ENCODE data around the gene ATXN7L3. TPM values are rescaled to one million over a fixed set of nuclear protein-coding genes. Genes with fewer than 3 reads are reported as not detected.

ATXN7L3 gene
- total RNA-seq, 1 experiment from 2014 or later, result 86.7 TPM

DNA sequence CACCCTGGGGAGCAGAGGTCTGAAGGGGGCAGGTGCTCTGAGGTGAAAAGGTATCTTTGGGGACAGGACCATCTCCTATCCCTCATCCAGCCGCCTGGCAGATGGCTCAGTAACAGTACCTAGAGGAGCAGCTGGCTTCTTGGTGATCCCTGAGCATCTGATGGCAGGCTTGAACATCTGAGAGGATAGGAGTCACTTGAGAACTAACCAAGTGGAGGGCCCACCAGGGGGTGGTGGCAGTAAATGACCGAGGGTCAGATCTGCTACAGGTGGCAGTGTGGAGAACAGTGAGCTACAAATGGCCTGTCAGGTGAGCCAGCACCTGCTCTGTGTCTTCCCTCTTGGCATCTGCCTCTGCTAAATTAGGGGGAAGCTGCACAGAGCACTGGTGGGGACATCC lies 44.2 kb downstream of the ATXN7L3 start:
- Histone ChIP-seq H3K9me2 (ENCODE audit: insufficient read depth) (no peaks in the 10 kb centered on the region), H3K27me3 (ENCODE audit: insufficient read depth, low read length) (no peaks in the 10 kb centered on the region), H3K4me1 (ENCODE audit: control insufficient read depth in 1 of 2, insufficient read depth in 2 of 2, low read length in 2 of 2) (peaks cover 0 to 10% of the 10 kb centered on the region in 2 experiments; a peak in 1 of 4 replicates), H3K27ac (ENCODE audit: low read depth, low read length) (no peak overlapping the region), H2AFZ (ENCODE audit: low read depth, low read length, poor library complexity, severe bottlenecking) (no peak overlapping the region), H3K79me2 (ENCODE audit: insufficient read depth, low read length) (peaks cover 29% of the 10 kb centered on the region), H3K4me3 (replicated peaks in 1 of 2; ENCODE audit: low read depth in 1 of 2, low read length in 2 of 2) (no peak overlapping the region), H3K9ac (ENCODE audit: low read length) (no peak overlapping the region), H3K9me3 (ENCODE audit: control insufficient read depth in 1 of 2, insufficient read depth in 1 of 2, low read depth in 1 of 2, low read length in 2 of 2) (no peaks in the 10 kb centered on the region), H3K36me3 (ENCODE audit: control insufficient read depth in 1 of 2, insufficient read depth in 2 of 2, low read length in 2 of 2) (peaks cover 6 to 30% of the 10 kb centered on the region in 2 experiments; a peak in 3 of 4 replicates), H3K4me2 (ENCODE audit: low read length) (no peak overlapping the region), H4K20me1 (ENCODE audit: insufficient read depth) (no peaks in the 10 kb centered on the region)
- RAD21 ChIA-PET (ENCODE audit: low non-redundant PET in 1 of 2, low total read pairs in 2 of 2, uncharacterized antibody in 2 of 2, unreplicated experiment in 2 of 2), result no interaction called here
- no TSS peak for BruUV-seq (replicated peaks)
- intact Hi-C loops (cut with micrococcal nuclease), result no loop called here
- ATAC-seq, result no peak; the same call in 1 of the 2 replicates
- no peak for DNase-seq (ENCODE audit: low read depth, low spot score)
- TF ChIP-seq, protein P1, sequence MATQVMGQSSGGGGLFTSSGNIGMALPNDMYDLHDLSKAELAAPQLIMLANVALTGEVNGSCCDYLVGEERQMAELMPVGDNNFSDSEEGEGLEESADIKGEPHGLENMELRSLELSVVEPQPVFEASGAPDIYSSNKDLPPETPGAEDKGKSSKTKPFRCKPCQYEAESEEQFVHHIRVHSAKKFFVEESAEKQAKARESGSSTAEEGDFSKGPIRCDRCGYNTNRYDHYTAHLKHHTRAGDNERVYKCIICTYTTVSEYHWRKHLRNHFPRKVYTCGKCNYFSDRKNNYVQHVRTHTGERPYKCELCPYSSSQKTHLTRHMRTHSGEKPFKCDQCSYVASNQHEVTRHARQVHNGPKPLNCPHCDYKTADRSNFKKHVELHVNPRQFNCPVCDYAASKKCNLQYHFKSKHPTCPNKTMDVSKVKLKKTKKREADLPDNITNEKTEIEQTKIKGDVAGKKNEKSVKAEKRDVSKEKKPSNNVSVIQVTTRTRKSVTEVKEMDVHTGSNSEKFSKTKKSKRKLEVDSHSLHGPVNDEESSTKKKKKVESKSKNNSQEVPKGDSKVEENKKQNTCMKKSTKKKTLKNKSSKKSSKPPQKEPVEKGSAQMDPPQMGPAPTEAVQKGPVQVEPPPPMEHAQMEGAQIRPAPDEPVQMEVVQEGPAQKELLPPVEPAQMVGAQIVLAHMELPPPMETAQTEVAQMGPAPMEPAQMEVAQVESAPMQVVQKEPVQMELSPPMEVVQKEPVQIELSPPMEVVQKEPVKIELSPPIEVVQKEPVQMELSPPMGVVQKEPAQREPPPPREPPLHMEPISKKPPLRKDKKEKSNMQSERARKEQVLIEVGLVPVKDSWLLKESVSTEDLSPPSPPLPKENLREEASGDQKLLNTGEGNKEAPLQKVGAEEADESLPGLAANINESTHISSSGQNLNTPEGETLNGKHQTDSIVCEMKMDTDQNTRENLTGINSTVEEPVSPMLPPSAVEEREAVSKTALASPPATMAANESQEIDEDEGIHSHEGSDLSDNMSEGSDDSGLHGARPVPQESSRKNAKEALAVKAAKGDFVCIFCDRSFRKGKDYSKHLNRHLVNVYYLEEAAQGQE (IDR thresholded peaks at IDR 0.05; ENCODE audit: low read depth), result no peak
- TF ChIP-seq ZFX (IDR thresholded peaks at IDR 0.05) (no peak), EZH2 (IDR thresholded peaks at IDR 0.05) (no peak), POLR2AphosphoS5 (IDR thresholded peaks at IDR 0.05; ENCODE audit: low read depth, low read length) (no peak)
- CTCF ChIA-PET, result interaction anchor here (1.1 kb wide), 1 partner anchor 13 kb away, joined by 3 read pairs; no protein-coding TSS in a partner anchor
- POLR2A ChIA-PET, result interaction anchor here (1.2 kb wide), 1 partner anchor 17 kb away, joined by 4 read pairs; no protein-coding TSS in a partner anchor

DNA sequence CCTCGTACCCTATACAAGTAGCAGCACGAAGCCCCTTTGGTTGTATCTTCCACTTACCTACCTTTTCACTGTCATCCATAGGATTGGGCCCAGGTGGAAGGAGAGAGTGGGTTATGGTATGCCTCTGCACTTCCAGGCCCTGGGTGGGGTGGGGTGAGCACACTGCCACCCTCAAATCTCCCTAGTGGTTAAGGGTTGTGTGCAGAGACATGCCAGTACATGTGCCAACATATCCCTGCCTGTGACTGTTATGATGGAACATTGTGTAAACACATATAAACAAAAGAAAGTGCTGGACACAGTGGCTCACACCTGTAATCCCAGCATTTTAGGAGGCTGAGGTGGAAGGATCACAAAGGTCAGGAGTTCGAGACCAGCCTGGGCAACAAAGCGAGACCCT lies 46.8 kb downstream of the ATXN7L3 start:
- Histone ChIP-seq H3K27ac (ENCODE audit: low read depth, low read length) (peak overlapping the region; percentile 3; the same call in 1 of the 2 replicates), H3K4me2 (ENCODE audit: low read length) (no peak overlapping the region), H3K9ac (ENCODE audit: low read length) (no peak overlapping the region), H3K4me3 (replicated peaks in 1 of 2; ENCODE audit: low read depth in 1 of 2, low read length in 2 of 2) (no peak overlapping the region), H3K9me3 (ENCODE audit: control insufficient read depth in 1 of 2, insufficient read depth in 1 of 2, low read depth in 1 of 2, low read length in 2 of 2) (no peaks in the 10 kb centered on the region), H4K20me1 (ENCODE audit: insufficient read depth) (no peaks in the 10 kb centered on the region), H3K36me3 (ENCODE audit: control insufficient read depth in 1 of 2, insufficient read depth in 2 of 2, low read length in 2 of 2) (peaks cover 4 to 37% of the 10 kb centered on the region in 2 experiments), H3K9me2 (ENCODE audit: insufficient read depth) (no peaks in the 10 kb centered on the region), H3K27me3 (ENCODE audit: insufficient read depth, low read length) (no peaks in the 10 kb centered on the region), H2AFZ (ENCODE audit: low read depth, low read length, poor library complexity, severe bottlenecking) (no peak overlapping the region), H3K4me1 (ENCODE audit: control insufficient read depth in 1 of 2, insufficient read depth in 2 of 2, low read length in 2 of 2) (peaks cover 0 to 6% of the 10 kb centered on the region in 2 experiments; a peak in 1 of 4 replicates), H3K79me2 (ENCODE audit: insufficient read depth, low read length) (peaks cover 45% of the 10 kb centered on the region)
- intact Hi-C loops (cut with micrococcal nuclease), result no loop called here
- ATAC-seq, result no peak
- no TSS peak for BruUV-seq (replicated peaks)
- POLR2A ChIA-PET, result no interaction called here
- RAD21 ChIA-PET (ENCODE audit: low non-redundant PET in 1 of 2, low total read pairs in 2 of 2, uncharacterized antibody in 2 of 2, unreplicated experiment in 2 of 2), result no interaction called here
- no peak for DNase-seq (ENCODE audit: low read depth, low spot score)
- CTCF ChIA-PET, result no interaction called here
- TF ChIP-seq SIN3A (IDR thresholded peaks at IDR 0.05; ENCODE audit: low read depth), result no peak
- no peak for TF ChIP-seq EZH2phosphoT487 (IDR thresholded peaks at IDR 0.05; ENCODE audit: borderline replicate concordance)
- TF ChIP-seq, protein P2, sequence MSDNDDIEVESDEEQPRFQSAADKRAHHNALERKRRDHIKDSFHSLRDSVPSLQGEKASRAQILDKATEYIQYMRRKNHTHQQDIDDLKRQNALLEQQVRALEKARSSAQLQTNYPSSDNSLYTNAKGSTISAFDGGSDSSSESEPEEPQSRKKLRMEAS (IDR thresholded peaks at IDR 0.05), result no peak
- no peak for TF ChIP-seq JUND (IDR thresholded peaks at IDR 0.05)
- TF ChIP-seq TCF7L2 (IDR thresholded peaks at IDR 0.05; ENCODE audit: borderline replicate concordance, extremely low read depth, insufficient read depth, insufficient read length), result no peak
- no peak for TF ChIP-seq EGR1 (IDR thresholded peaks at IDR 0.05; ENCODE audit: low read depth)
